Activated B cell treated with CpG ODN at 0.5 μM for 24 hours (primary cell): ENCODE results near the gene CSF2. TPM values are rescaled to one million over a fixed set of nuclear protein-coding genes. Genes with fewer than 3 reads are reported as not detected.
"Not testable (repeated sequence)": the region's sequence is repeated elsewhere in the genome, so short reads cannot be mapped to it uniquely, and the experiment has no call there.

Experiments used
- ATAC-seq: fragments of 200-7000 bp; cut with Tn5 transposase; one replicate; pipeline ENCODE4 v1.10.0; 2021; ENCODE audit warnings: low read depth, mild to moderate bottlenecking, moderate library complexity
- CTCF ChIA-PET: fragments of 350-600 bp; sonication (Branson Sonifier 250); formaldehyde crosslinking; loops from one replicate; lab custom pipeline; 2021; ENCODE audit warnings: antibody characterized with exemption; lab: Charles Lee
- POLR2A ChIA-PET: fragments of 350-600 bp; sonication (Branson Sonifier 250); formaldehyde crosslinking; loops from one replicate; lab custom pipeline; 2021; ENCODE audit warnings: antibody characterized with exemption; lab: Charles Lee
- DNase-seq: peaks from one replicate; pipeline ENCODE4 v3.0.0; 2022
- H3K27ac Mint-ChIP-seq: one replicate; pipeline ENCODE4 v1.8.0; 2020; ENCODE audit warnings: mixed read lengths
- H3K27me3 Mint-ChIP-seq: one replicate; pipeline ENCODE4 v1.8.0; 2021; ENCODE audit warnings: mixed read lengths
- H3K36me3 Mint-ChIP-seq: one replicate; pipeline ENCODE4 v1.8.0; 2021; ENCODE audit warnings: low read depth, mixed read lengths
- H3K4me1 Mint-ChIP-seq: one replicate; pipeline ENCODE4 v1.8.0; 2021; ENCODE audit warnings: mixed read lengths
- H3K4me3 Mint-ChIP-seq: one replicate; pipeline ENCODE4 v1.8.0; 2020; ENCODE audit warnings: mild to moderate bottlenecking, mixed read lengths
- H3K9me3 Mint-ChIP-seq: one replicate; pipeline ENCODE4 v1.8.0; 2020; ENCODE audit warnings: mixed read lengths
- intact Hi-C: fragments of 100-400 bp; cut with micrococcal nuclease; formaldehyde crosslinking; loops from one replicate; pipeline ENCODE4 v1.15.1; 2024
- total RNA-seq: library from RNA; stranded (reverse); gene quantifications from 2 replicates; pipeline ENCODE4 v1.2.3, GENCODE V29; 2022
- TF ChIP-seq, protein P1 (sequence below): fragments of 200-600 bp; IDR thresholded peaks from one replicate; pipeline ENCODE4 v1.8.0; 2022; ENCODE audit warnings: antibody characterized with exemption, mild to moderate bottlenecking

The CSF2 gene
- total RNA-seq, 1 donor from 2014 or later, result not detected

DNA sequence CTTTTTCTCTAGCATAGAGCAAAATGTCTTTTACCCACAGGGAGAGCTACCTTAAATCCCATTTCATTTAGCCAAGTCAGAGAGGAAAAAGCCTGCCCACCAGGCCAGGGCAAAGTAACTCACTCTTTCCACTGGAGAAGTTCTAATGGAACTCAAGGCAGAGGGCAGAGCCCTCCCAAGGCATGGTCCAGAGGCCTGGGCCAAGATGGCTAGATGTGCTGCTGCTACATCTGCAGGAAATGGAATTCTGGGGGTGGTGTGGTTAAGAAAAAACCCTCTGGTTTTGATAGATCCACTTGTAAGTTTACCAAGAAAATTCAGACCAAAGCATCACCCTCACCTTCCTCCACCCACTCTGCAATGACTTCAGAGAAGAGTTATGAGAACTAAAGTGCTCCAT lies 37.3 kb downstream of the CSF2 start:
- intact Hi-C loops, result no loop called here
- CTCF ChIA-PET, result no interaction called here
- Mint-ChIP-seq H3K4me1 (peaks cover 13% of the 10 kb centered on the region), H3K9me3 (no peaks in the 10 kb centered on the region), H3K27me3 (no peaks in the 10 kb centered on the region), H3K27ac (no peak overlapping the region), H3K36me3 (no peaks in the 10 kb centered on the region), H3K4me3 (no peak overlapping the region)
- TF ChIP-seq, protein P1, sequence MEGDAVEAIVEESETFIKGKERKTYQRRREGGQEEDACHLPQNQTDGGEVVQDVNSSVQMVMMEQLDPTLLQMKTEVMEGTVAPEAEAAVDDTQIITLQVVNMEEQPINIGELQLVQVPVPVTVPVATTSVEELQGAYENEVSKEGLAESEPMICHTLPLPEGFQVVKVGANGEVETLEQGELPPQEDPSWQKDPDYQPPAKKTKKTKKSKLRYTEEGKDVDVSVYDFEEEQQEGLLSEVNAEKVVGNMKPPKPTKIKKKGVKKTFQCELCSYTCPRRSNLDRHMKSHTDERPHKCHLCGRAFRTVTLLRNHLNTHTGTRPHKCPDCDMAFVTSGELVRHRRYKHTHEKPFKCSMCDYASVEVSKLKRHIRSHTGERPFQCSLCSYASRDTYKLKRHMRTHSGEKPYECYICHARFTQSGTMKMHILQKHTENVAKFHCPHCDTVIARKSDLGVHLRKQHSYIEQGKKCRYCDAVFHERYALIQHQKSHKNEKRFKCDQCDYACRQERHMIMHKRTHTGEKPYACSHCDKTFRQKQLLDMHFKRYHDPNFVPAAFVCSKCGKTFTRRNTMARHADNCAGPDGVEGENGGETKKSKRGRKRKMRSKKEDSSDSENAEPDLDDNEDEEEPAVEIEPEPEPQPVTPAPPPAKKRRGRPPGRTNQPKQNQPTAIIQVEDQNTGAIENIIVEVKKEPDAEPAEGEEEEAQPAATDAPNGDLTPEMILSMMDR, result no peak
- ATAC-seq (no peak), DNase-seq (no peak)
- POLR2A ChIA-PET, result no interaction called here

DNA sequence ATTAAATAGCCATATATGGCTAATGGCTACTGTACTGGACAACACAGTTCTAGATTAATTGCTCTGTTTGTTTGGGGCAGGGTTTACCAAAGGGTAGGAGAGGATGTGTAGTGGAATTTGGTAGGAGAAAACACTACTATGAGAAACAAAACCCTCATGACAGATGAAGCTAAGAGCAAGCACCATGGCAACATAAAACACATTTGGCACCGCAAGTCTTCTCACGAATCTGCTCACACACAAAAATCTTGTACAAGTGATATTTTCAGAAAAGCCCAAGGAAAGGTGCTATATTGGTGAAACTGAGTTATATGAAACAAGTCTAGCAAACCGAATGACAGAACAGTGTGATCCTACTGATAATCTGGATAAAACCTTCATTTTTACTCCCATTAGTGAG lies 38.5 kb downstream of the CSF2 start:
- POLR2A ChIA-PET, result no interaction called here
- CTCF ChIA-PET, result no interaction called here
- TF ChIP-seq, protein P1, result no peak
- no peak overlapping the region for H3K27ac Mint-ChIP-seq
- no peak overlapping the region for H3K4me3 Mint-ChIP-seq
- H3K27me3 Mint-ChIP-seq, result no peaks in the 10 kb centered on the region
- no peaks in the 10 kb centered on the region for H3K9me3 Mint-ChIP-seq
- DNase-seq (no peak), ATAC-seq (no peak)
- H3K36me3 Mint-ChIP-seq, result no peaks in the 10 kb centered on the region
- intact Hi-C loops, result no loop called here
- peaks cover 8% of the 10 kb centered on the region for H3K4me1 Mint-ChIP-seq

DNA sequence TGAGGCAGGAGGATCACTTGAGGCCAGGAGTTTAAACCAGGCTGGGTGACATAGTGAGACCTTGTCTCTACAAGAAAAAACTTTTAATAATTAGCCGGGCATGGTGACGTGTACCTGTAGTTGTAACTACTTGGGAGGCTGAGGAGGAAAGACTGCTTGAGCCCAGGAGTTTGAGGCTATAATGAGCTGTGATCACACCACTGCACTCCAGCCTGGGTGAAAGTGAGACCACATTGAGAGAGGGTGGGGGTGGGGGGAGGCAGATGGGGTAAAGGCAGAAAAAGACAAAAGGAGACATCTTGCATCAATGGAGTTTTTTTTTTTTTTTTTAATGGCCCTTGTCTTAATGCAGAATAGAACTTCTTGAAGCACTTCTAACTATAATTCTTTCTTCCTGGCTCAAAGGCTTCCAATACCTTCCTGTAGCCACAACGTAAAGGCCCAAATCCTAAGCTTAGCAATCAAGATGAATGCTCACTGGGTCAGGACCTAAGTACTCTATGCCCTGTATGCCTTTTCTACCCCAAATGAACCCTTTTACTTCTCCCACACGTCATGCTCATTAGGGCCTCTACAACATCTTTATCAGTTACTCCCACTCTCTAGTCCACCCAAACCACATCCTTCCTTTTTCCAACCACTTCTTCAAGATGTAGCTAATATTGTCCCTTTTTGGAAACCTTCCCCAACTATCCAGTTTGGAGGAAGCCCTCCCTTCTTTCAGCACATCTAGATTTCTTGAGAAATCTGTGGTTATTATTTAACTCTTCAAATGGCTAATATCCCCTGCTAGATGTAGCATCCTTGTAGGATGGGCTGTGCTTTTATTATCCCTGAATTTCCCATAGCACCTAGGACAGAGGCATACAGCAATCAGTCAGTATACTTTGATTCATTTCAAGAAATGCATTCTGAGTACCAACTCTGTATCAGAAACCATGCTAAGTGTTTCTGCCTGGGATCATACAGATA lies 40.8 kb downstream of the CSF2 start:
- Mint-ChIP-seq H3K4me1 (peaks cover 3% of the 10 kb centered on the region), H3K4me3 (no peak overlapping the region)
- POLR2A ChIA-PET, result no interaction called here

DNA sequence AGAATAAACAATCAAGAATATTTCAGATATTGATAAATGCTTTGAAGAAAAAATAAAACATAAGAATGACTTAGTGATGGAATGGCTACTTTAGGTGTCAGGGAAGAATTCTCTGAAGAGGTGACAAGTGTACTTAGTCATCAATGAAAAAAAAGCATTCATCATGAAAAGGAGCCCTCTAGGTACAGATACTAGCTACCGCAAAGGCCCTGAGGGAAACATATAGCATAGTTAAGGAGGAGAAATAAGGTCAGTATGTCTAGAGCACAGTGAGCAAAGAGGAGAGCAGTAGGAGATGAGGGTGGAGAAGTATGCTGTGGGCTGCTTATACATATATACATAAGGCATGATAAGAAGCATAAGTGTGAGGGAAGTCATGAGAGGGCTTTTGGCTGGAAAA lies 41.8 kb downstream of the CSF2 start:
- no peaks in the 10 kb centered on the region for H3K27me3 Mint-ChIP-seq
- ChIA-PET CTCF (no interaction called here), POLR2A (no interaction called here)
- H3K4me3 Mint-ChIP-seq, result no peak overlapping the region
- H3K9me3 Mint-ChIP-seq, result no peaks in the 10 kb centered on the region
- no peak overlapping the region for H3K27ac Mint-ChIP-seq
- TF ChIP-seq, protein P1, result no peak
- ATAC-seq (no peak), DNase-seq (no peak)
- peaks cover 5% of the 10 kb centered on the region for H3K4me1 Mint-ChIP-seq
- H3K36me3 Mint-ChIP-seq, result no peaks in the 10 kb centered on the region
- intact Hi-C loops, result no loop called here

More for the DNA sequence above, 40.8 kb downstream of the CSF2 start:
- Mint-ChIP-seq H3K36me3 (no peaks in the 10 kb centered on the region), H3K27me3 (no peaks in the 10 kb centered on the region), H3K9me3 (no peaks in the 10 kb centered on the region), H3K27ac (no peak overlapping the region)
- CTCF ChIA-PET, result no interaction called here
- intact Hi-C loops, result no loop called here
- DNase-seq (no peak), ATAC-seq (no peak)
- TF ChIP-seq, protein P1, result no peak

DNA sequence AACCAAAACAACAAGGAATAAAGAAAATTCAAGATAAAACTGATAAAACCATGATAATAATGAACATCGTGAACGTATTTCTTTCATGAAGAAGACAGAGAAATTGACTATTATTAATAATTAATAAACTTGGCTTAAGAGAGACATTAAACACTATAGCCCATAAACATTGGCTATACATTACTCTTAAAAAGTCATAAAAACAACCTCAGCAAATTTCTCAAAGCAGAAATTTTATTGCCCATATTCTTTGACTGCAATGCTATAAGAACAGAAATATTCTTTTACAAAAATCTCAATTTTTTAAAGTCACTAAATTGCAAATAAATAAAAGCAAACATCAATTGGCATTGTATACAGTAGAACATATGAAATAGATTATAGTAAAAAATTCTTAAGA lies 42.5 kb downstream of the CSF2 start:
- Mint-ChIP-seq H3K4me1 (peaks cover 12% of the 10 kb centered on the region), H3K27me3 (no peaks in the 10 kb centered on the region), H3K4me3 (no peak overlapping the region), H3K27ac (no peak overlapping the region), H3K36me3 (no peaks in the 10 kb centered on the region), H3K9me3 (no peaks in the 10 kb centered on the region)
- CTCF ChIA-PET, result no interaction called here
- ATAC-seq, result no peak
- TF ChIP-seq, protein P1, result no peak
- POLR2A ChIA-PET, result no interaction called here
- no peak for DNase-seq
- intact Hi-C loops, result no loop called here

DNA sequence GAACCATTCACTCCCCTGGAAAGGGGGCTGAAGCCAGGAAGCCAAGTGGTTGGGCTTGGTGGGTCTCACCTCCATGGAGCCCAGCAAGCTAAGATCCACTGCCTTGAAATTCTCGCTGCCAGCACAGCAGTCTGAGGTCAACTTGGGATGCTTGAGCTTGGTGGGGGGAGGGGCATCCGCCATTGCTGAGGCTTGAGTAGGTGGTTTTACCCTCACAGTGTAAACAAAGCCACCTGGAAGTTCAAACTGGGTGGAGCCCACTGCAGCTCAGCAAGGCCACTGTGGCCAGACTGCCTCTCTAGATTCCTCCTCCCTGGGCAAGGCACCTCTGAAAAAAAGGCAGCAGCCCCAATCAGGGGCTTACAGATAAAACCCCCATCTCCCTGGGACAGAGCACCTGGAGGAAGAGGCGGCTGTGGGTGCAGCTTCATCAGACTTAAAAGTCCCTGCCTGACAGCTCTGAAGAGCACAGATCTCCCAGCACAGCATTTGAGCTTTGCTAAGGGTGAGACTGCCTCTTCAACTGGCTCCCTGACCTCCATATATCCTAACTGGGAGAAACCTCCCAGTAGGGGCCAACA lies 43.4 kb downstream of the CSF2 start:
- CTCF ChIA-PET, intact Hi-C loops, H3K27ac Mint-ChIP-seq, DNase-seq, H3K9me3 Mint-ChIP-seq, H3K4me3 Mint-ChIP-seq, ATAC-seq, H3K36me3 Mint-ChIP-seq, H3K27me3 Mint-ChIP-seq: not testable (repeated sequence)
- POLR2A ChIA-PET, result interaction anchor here (1.2 kb wide), 1 partner anchor 13 kb away, joined by 3 read pairs; no protein-coding TSS in a partner anchor
- peaks cover 13% of the 10 kb centered on the region for H3K4me1 Mint-ChIP-seq

DNA sequence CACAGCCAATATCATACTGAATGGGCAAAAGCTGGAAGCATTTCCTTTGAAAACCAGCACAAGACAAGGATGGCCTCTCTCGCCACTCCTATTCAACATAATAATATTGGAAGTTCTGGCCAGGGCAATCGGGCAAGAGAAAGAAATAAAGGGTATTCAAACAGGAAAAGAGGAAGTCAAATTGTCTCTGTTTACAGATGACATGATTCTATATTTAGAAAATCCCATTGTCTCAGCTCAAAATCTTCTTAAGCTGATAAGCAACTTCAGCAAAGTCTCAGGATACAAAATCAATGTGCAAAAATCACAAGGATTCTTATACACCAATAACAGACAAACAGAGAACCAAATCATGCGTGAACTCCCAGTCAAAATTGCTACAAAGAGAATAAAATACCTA lies 47.1 kb downstream of the CSF2 start:
- ATAC-seq, H3K9me3 Mint-ChIP-seq, H3K27me3 Mint-ChIP-seq, DNase-seq, POLR2A ChIA-PET, H3K27ac Mint-ChIP-seq, CTCF ChIA-PET, H3K36me3 Mint-ChIP-seq, H3K4me3 Mint-ChIP-seq, intact Hi-C loops: not testable (repeated sequence)
- H3K4me1 Mint-ChIP-seq, result peaks cover 16% of the 10 kb centered on the region
